HepG2 (cell line): ENCODE measurements around the gene ADAM22. TPM values are rescaled to one million over a fixed set of nuclear protein-coding genes. Genes with fewer than 3 reads are reported as not detected.

Experiments
- ATAC-seq: fragments of 200-7000 bp; cut with Tn5 transposase; 3 replicates; pipeline ENCODE4 v1.9.1; 2020; ENCODE audit warnings: mild to moderate bottlenecking, moderate library complexity
- BruUV-seq: library from RNA; stranded (reverse); fragments of 400-500 nt; replicated peaks from 2 replicates; lab custom pipeline; 2021; lab: Mats Ljungman, UMichigan
- CTCF ChIA-PET: fragments of 300-600 bp; formaldehyde crosslinking; extraction: SDS; loops from one replicate; lab custom pipeline; 2021; ENCODE audit warnings: low total read pairs, inconsistent platforms, low intra/inter-chr PET ratio; lab: Yijun Ruan, JAX
- POLR2A ChIA-PET: fragments of 350-600 bp; sonication (Branson Sonifier 250); formaldehyde crosslinking; loops from one replicate; lab custom pipeline; 2020; ENCODE audit warnings: antibody characterized with exemption, inconsistent platforms; lab: Yijun Ruan, JAX
- DNase-seq: peaks from one replicate; pipeline ENCODE4 v3.0.0-alpha.2; 2015; ENCODE audit warnings: low spot score
- FAIRE-seq: peaks from 3 replicates; lab custom pipeline; 2011; peaks lifted over from hg19 to GRCh38; lab: Jason Lieb, UNC
- H2AFZ ChIP-seq: one replicate; pipeline ENCODE4 v1.6.1; 2011; ENCODE audit warnings: low read length, inconsistent platforms
- H3K27ac ChIP-seq: fragments of 300-600 bp; 3 replicates; pipeline ENCODE4 v1.8.0; 2011; ENCODE audit warnings: mixed run types, mild to moderate bottlenecking, mixed read lengths, low read length, inconsistent platforms; ENCODE audit not compliant: insufficient read depth; ENCODE audit errors: extremely low read length
- H3K27me3 ChIP-seq, 2 experiments: fragments of 200-600 bp in 1 of 2; 2 replicates in 1 of 2; 3 replicates in 1 of 2; pipeline versions ENCODE4 v1.6.0 to v1.8.0; 2011; ENCODE audit warnings: low read length in 2 of 2, mild to moderate bottlenecking in 2 of 2, moderate library complexity in 2 of 2, inconsistent platforms in 1 of 2; ENCODE audit not compliant: insufficient read depth in 2 of 2, control insufficient read depth in 1 of 2
- H3K36me3 ChIP-seq, 2 experiments: fragments of 200-600 bp in 1 of 2; replicated peaks in 1 of 2; 2 replicates in 1 of 2; 3 replicates in 1 of 2; pipeline versions ENCODE4 v1.5.1 to v1.8.0; 2011; ENCODE audit warnings: low read length in 2 of 2, inconsistent platforms in 1 of 2; ENCODE audit not compliant: insufficient read depth in 2 of 2, control insufficient read depth in 1 of 2
- H3K4me1 ChIP-seq: 2 replicates; pipeline ENCODE4 v1.5.1; 2012; ENCODE audit warnings: low read length, inconsistent platforms; ENCODE audit not compliant: insufficient read depth
- H3K4me2 ChIP-seq: 2 replicates; pipeline ENCODE4 v1.6.0; 2011; ENCODE audit warnings: low read depth, low read length, inconsistent platforms
- H3K4me3 ChIP-seq, 3 experiments: fragments of 200-600 bp in 1 of 3; sonication (generic), shearing (Covaris generic) in 1 of 3; replicated peaks in 1 of 3; 2 replicates each; pipeline ENCODE4 v1.5.1; 2011 to 2016; ENCODE audit warnings: low read length in 3 of 3, inconsistent platforms in 2 of 3, low read depth in 2 of 3, mild to moderate bottlenecking in 2 of 3, control low read depth in 1 of 3, mixed read lengths in 1 of 3; ENCODE audit not compliant: insufficient read depth in 1 of 3
- H3K79me2 ChIP-seq: one replicate; pipeline ENCODE4 v1.6.1; 2011; ENCODE audit warnings: low read length, inconsistent platforms; ENCODE audit not compliant: insufficient read depth
- H3K9ac ChIP-seq: 2 replicates; pipeline ENCODE4 v1.6.0; 2011; ENCODE audit warnings: mild to moderate bottlenecking, low read depth, low read length, inconsistent platforms; ENCODE audit not compliant: insufficient read depth
- H3K9me3 ChIP-seq: 2 replicates; pipeline ENCODE4 v1.5.1; 2012; ENCODE audit warnings: mild to moderate bottlenecking, low read length
- H4K20me1 ChIP-seq: 2 replicates; pipeline ENCODE4 v1.6.0; 2011; ENCODE audit warnings: inconsistent platforms, mild to moderate bottlenecking, low read length, moderate library complexity; ENCODE audit not compliant: insufficient read depth
- ATF4 ChIP-seq, 2 experiments: fragments of 450-650 bp in 1 of 2; sonication (generic) in 1 of 2; formaldehyde crosslinking; IDR thresholded peaks; 2 replicates each; pipeline versions ENCODE4 v1.5.0 to v1.8.0; 2020 to 2022; ENCODE audit warnings: mild to moderate bottlenecking in 1 of 2, missing genetic modification reagents in 1 of 2
- BHLHE40 ChIP-seq: IDR thresholded peaks from 2 replicates; pipeline ENCODE4 v1.6.1; 2011; ENCODE audit warnings: low read length, improper control_type of control experiment
- DPF2 ChIP-seq: sonication (generic); formaldehyde crosslinking; IDR thresholded peaks from 2 replicates; pipeline ENCODE4 v1.4.0; 2020; ENCODE audit warnings: mild to moderate bottlenecking, low read depth, missing genetic modification reagents, borderline replicate concordance
- FOXA1 ChIP-seq, 2 experiments: fragments of 450-650 bp in 1 of 2; sonication (generic) in 1 of 2; formaldehyde crosslinking in 1 of 2; IDR thresholded peaks; 2 replicates each; pipeline versions ENCODE4 v1.4.0 to v1.6.1; 2016 to 2020; ENCODE audit warnings: missing genetic modification reagents in 1 of 2
- FOXA3 ChIP-seq: IDR thresholded peaks from 2 replicates; pipeline ENCODE4 v1.6.1; 2016; ENCODE audit warnings: missing genetic modification reagents, missing compliant biosample characterization
- HNRNPUL1 ChIP-seq: fragments of 200-400 bp; formaldehyde crosslinking; IDR thresholded peaks from 2 replicates; pipeline ENCODE4 v1.6.1; 2017; ENCODE audit warnings: low read depth, mild to moderate bottlenecking, low read length, moderate library complexity
- ISX ChIP-seq: sonication (generic); formaldehyde crosslinking; conservative IDR thresholded peaks from 2 replicates; pipeline ENCODE4 v1.5.0; 2020; ENCODE audit warnings: missing genetic modification reagents
- MAFG ChIP-seq: sonication (generic); formaldehyde crosslinking; IDR thresholded peaks from 2 replicates; pipeline ENCODE4 v1.5.1; 2020; ENCODE audit warnings: mild to moderate bottlenecking, missing genetic modification reagents
- NR2F1 ChIP-seq, 2 experiments: fragments of 450-650 bp in 1 of 2; formaldehyde crosslinking in 1 of 2; IDR thresholded peaks; 2 replicates each; pipeline versions ENCODE4 v1.5.0 to v1.6.1; 2016 to 2020; ENCODE audit warnings: mild to moderate bottlenecking in 1 of 2, missing compliant biosample characterization in 1 of 2, missing genetic modification reagents in 1 of 2, moderate library complexity in 1 of 2
- RAD21 ChIP-seq: fragments of 450-650 bp; formaldehyde crosslinking; IDR thresholded peaks from 2 replicates; pipeline ENCODE4 v1.5.0; 2020; ENCODE audit warnings: mild to moderate bottlenecking
- RERE ChIP-seq: IDR thresholded peaks from 2 replicates; pipeline ENCODE4 v1.6.1; 2016; ENCODE audit warnings: low read depth, missing genetic modification reagents, missing compliant biosample characterization
- TARDBP ChIP-seq: sonication (generic); formaldehyde crosslinking; IDR thresholded peaks from 2 replicates; pipeline ENCODE4 v1.8.0; 2022; ENCODE audit warnings: mild to moderate bottlenecking, missing genetic modification reagents
- ZNF430 ChIP-seq: sonication (generic); formaldehyde crosslinking; IDR thresholded peaks from 2 replicates; pipeline ENCODE4 v1.9.0; 2021; ENCODE audit warnings: mild to moderate bottlenecking, missing genetic modification reagents
- ZNF547 ChIP-seq: sonication (generic); formaldehyde crosslinking; IDR thresholded peaks from 2 replicates; pipeline ENCODE4 v1.5.1; 2020; ENCODE audit warnings: mild to moderate bottlenecking, missing genetic modification reagents
- ZNF569 ChIP-seq: sonication (generic); formaldehyde crosslinking; IDR thresholded peaks from 2 replicates; pipeline ENCODE4 v1.5.0; 2020; ENCODE audit warnings: mild to moderate bottlenecking, missing genetic modification reagents, moderate library complexity, borderline replicate concordance
- ZNF768 ChIP-seq: sonication (generic); formaldehyde crosslinking; IDR thresholded peaks from 2 replicates; pipeline ENCODE4 v1.4.0; 2020; ENCODE audit warnings: missing genetic modification reagents
- ZNF773 ChIP-seq: sonication (generic); formaldehyde crosslinking; IDR thresholded peaks from 2 replicates; pipeline ENCODE4 v1.4.0; 2020; ENCODE audit warnings: missing genetic modification reagents, borderline replicate concordance
- WGBS: methylation state at CpG from one replicate; pipeline ENCODE4 v1.1.6; 2017; ENCODE audit warnings: low lambda C conversion rate; 5-methylcytosine and 5-hydroxymethylcytosine counted together
- in situ Hi-C: cut with HindIII; loops from 2 replicates; pipeline ENCODE4 v1.10.0; 2017; ENCODE audit warnings: low pct_unique_long_range_greater_than_20kb; ENCODE audit not compliant: extremely low pct_ligation_motif_present
- intact Hi-C: fragments of 100-400 bp; cut with micrococcal nuclease; formaldehyde crosslinking; loops from one replicate; pipeline ENCODE4 v1.10.0; 2022; ENCODE audit not compliant: unreplicated experiment
- polyA plus RNA-seq, 8 experiments: library from polyadenylated mRNA; depleted of rRNA in 3 of 8; stranded (reverse) in 7 of 8; unstranded in 1 of 8; fragments of >200 nt; fragmentation: Illumina TruSeq in 4 of 8; extraction: Trizol in 4 of 8; gene quantifications; 2 replicates each; pipeline versions ENCODE4 v1.2.1 to v1.2.3, GENCODE V29; 2011 to 2016; ENCODE audit warnings: low read depth in 4 of 8, missing spikeins in 1 of 8, mixed read lengths in 1 of 8; ENCODE audit not compliant: insufficient read depth in 1 of 8
- total RNA-seq, 5 experiments: library from RNA; depleted of rRNA; stranded (reverse); fragments of >200 nt; fragmentation: Illumina TruSeq; extraction: Trizol; gene quantifications; 2 replicates each; pipeline ENCODE4 v1.2.3, GENCODE V29; 2016; ENCODE audit warnings: low read depth in 1 of 5

The ADAM22 gene
- total and polyA plus RNA-seq, 2 of the 13 experiments (the other 11 are each of a cell fraction or from before 2014, with no cell fraction given), result 1.9 to 6.7 TPM

GRCh38 chr7:88226201-88226600 lies 292.1 kb downstream of the ADAM22 start (continued):
- TF ChIP-seq RERE (CRISPR knock-in tag), result no peak
- TF ChIP-seq DPF2, result no peak
- TF ChIP-seq FOXA3, result peak; percentile 14; the same call in 1 of the 2 replicates
- TF ChIP-seq FOXA1 (IDR thresholded peaks at IDR 0.05), result no peak
- TF ChIP-seq FOXA1 (CRISPR knock-in tag; IDR thresholded peaks at IDR 0.05), result peak; percentile 40; the same call in 1 of the 2 replicates

GRCh38 chr7:88226886-88227516 lies 292.9 kb downstream of the ADAM22 start:
- H2AFZ ChIP-seq, result no peak overlapping the region
- H3K27me3 ChIP-seq, result peaks cover 0 to 44% of the 10 kb centered on the region in 2 experiments; a peak in 3 of 5 replicates
- H3K9me3 ChIP-seq, result no peaks in the 10 kb centered on the region
- CTCF ChIA-PET, result no interaction called here
- BruUV-seq, result no TSS peak
- no peak overlapping the region for H3K27ac ChIP-seq
- H3K36me3 ChIP-seq, result no peaks in the 10 kb centered on the region
- H4K20me1 ChIP-seq, result no peaks in the 10 kb centered on the region
- DNase-seq (peak; percentile 90), ATAC-seq (peak; percentile 94), FAIRE-seq (peak; percentile 47)
- no peaks in the 10 kb centered on the region for H3K79me2 ChIP-seq
- no peak overlapping the region for H3K4me2 ChIP-seq
- in situ Hi-C loops (loop anchor here (25.0 kb wide), 1 partner anchor 610 kb away; no protein-coding TSS in a partner anchor), intact Hi-C loops (no loop called here)
- no peak overlapping the region for H3K9ac ChIP-seq
- POLR2A ChIA-PET, result interaction anchor here (0.9 to 1.4 kb wide), 2 partner anchors 9 to 99 kb away, joined by 3 to 4 read pairs; no protein-coding TSS in a partner anchor
- H3K4me1 ChIP-seq, result peaks cover 21% of the 10 kb centered on the region
- no peak overlapping the region for H3K4me3 ChIP-seq
- under 1% methylated on average over 6 of the region's 6 CpGs for WGBS
- TF ChIP-seq FOXA1 (IDR thresholded peaks at IDR 0.05) (0 out of 2 replicates have a peak, but pooled peaks have one; percentile 17), FOXA1 (CRISPR knock-in tag; IDR thresholded peaks at IDR 0.05) (peak; percentile 61), ZNF430 (CRISPR knock-in tag) (no peak), RAD21 (CRISPR knock-in tag) (no peak), ZNF768 (no peak), HNRNPUL1 (peak; percentile 96), ISX (no peak), BHLHE40 (no peak; the same call in 1 of the 2 replicates), MAFG (no peak), ZNF547 (no peak), ZNF773 (CRISPR knock-in tag) (no peak), FOXA3 (peak; percentile 86), ATF4 (CRISPR knock-in tag; IDR thresholded peaks at IDR 0.05) (peak in 1 of 2 experiments; percentile 79; a peak in 2 of 4 replicates), TARDBP (CRISPR knock-in tag) (peak; percentile 20; the same call in 1 of the 2 replicates), ZNF569 (CRISPR knock-in tag) (no peak), NR2F1 (CRISPR knock-in tag; IDR thresholded peaks at IDR 0.05) (peak; percentile 74 to 97)
